ENCODE data around the gene OGN.

The OGN gene

DNA sequence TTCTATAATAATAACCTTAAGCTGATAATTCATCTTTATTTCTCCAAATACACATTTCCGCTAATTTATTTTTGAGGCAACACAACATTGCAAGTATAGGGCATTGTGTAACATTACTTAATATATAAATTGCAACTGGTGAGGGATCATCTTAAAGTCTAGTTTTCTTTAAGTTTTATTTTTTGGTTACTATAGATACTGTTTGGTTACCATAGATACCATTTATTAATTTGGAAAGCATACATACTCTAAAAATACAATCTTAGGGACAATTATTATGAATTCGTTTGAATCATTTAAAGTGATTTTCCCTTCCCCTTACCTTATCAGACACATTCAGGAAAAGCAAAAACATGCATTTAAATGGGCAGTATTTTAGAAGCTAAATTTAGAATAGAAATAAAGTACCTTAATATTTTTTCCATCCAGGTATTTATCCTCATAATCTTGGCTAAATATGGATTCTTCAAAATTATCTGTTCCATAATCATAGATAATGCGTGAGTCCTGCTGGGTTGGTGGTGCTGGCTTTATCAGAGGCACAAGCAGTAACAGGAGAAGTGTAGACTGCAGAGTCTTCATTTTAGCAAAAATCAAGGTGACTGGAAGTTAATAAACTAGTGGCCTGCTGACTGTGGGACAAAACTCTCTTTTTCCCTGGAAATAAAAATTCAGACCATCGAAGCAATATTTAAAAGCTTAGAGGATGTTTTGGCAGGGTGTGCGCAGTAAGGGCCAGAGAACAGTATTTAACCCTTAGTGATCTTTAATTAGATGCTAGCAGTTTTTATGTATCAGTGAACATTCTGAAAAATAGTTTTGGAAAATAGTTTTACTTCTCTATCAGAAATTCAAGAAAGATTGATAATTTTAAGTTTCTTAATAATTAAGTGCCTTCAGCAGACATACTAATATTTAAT is 1.3 kb downstream of the OGN start:
- no peak for DNase-seq

DNA sequence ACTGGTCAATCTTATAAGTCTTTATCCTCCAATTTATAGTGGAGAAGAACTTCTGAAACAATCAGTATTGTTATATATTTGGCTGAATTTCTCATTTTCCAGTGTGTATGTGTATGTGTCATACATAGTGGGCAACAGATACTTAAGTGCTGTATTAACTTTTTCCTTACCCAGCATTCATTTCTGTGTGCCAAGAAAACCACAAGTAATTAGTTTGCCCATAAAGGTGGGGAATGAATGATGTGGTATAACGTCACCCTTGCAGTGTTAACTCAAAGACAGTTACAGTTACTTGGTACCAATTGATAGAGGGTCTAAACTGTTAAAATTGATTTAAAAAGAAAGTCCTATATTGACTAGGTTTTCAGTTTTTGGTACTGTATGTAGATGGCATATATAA is 2.0 kb downstream of the OGN start:
- no peak for DNase-seq

DNA sequence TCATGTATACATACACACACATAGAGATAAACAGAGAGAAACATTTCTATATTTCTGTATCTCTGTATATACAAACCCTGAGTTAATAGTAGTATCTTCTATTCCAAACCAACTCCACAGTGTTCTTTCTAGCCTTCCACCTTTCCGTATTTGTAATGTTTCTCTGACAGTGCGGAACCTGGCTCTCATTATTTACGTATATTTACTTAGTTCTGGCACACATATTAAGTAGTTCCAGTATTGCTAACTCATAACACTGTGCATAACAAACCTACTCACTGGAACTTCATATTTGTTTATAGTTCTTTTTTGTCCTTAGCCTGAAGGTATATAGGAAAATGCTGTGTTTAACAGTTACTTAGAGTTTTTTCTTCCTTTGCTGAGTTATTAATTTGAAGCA is 6.5 kb downstream of the OGN start:
- DNase-seq, result no peak

DNA sequence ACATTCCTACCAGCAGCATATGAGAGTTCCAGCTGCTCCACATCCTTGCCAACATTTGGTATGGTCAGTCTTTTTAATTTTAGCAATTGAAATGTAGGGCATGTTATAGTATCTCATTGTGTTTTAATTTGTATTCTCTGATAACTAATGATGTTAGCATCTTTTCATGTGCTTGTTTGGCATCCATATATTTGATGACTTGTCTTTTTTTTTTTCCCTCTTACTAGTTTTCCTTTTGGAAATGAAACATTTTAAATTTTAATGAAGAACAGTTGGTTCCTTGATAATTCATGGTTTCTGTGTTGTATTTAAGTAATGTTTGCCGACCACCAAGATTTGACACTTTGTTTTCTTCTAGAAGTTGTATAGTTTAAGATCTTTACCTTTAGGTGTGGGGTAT is 8.8 kb downstream of the OGN start:
- no peak for DNase-seq

DNA sequence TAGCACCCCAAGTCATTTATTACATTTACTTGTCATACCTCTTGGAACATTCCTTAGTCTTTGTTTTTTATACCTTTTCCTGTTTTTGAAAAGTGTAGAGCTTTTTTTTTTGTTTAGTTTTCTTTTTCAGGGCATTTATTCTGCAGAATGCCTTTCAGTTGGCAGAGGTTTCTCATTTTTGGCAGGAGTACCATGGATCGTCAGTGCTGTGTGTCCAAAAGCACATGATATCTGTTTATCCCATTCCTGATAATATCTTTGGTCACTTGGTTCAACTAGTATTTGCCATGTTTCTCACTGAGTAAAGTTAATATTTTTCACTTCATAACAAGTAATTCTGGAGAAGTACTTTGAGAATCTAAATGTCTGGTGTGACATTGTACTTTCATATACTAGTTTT is 10.7 kb downstream of the OGN start:
- no peak for DNase-seq

DNA sequence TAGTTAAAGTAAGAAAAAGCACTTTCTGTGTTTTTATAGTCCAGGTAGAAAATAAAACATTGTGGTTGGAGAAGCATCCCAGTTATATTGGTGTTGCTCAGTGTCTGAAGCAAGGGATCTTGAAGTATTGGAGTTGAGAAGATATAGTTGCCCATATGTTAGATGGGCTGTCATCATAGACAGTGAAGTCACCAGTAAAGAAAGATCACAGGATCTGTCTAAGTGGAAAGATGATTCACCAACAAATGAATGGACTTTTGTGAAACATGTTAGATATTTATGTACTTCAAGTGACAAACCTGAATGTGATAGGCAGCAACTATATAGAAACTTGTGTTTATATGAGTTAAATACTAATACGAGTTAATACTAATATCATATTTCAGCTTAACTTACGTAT is 11.7 kb downstream of the OGN start:
- DNase-seq, result no peak

DNA sequence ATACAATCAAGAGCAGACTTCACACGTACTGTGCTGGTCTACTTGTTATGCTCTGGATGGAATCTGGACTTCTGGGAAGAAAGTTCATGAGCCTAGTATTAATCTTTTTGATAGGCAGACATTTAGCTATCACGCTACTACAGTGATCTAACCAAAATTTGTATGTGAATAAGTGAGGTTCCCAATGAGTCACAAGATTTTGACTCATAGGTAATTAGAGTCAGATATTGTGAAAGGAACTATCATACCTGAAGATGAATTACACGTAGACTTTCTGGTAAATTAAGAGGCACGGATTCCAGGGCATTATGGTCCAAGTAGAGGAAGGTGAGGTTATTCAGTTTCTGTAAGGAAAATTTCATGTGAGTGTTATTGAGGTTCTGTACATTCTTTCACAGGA is 18.4 kb downstream of the OGN start:
- DNase-seq, result no peak

DNA sequence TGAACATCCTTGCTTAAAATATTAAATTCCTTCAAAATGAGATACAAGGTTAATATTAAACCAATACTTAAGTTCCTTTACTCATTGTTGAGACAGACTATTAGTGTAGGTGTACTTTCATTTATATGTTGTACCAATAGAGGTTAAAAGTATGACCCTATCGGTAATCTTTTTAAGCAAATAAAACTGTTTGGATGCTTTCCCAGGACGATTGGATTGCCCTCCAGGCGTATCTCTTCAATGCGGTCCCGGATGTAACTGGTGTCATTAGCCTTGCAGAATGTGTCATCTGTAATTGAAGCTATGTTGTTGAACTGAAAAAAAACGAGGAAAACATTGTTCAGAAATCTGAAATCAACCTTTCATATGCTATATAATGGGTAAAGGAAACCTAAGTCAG is 18.9 kb downstream of the OGN start:
- no peak for DNase-seq

DNA sequence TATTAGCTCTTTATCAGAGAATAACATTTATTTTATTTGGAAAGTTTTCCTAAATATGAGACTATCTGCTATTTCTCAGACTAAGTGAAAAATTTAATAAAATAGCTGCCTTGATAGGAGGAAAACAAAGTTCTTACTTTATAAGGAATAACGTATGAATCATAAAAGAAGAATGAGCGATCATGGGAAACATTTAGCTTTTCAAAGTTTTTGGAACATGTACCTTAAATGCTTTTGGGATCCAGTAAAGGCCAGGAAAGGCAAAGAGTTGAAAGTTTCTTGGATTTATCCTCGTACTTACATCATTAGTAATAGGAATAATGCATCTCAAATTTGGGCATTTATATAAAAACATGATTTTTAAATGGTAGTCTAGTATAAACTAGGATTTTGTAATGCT is 19.4 kb downstream of the OGN start:
- DNase-seq, result no peak

DNA sequence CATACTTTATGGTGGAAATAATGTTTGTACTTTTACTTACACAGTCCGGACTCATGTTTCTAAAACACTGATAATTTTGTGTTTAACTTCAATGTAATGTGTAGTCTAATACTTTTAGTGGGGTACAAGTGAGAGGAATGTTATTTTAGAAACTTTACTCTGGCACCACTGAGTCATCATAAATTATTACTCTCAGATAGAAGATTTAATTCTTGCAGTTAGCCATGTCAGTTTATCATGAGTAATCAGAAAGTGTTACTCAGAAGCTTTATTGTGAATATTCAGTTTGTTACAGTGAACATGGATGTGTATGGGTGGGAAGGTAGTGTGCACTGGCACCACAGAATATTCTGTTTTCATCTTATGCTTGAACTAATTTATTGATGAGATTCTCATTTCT is 20.0 kb downstream of the OGN start:
- DNase-seq, result no peak

DNA sequence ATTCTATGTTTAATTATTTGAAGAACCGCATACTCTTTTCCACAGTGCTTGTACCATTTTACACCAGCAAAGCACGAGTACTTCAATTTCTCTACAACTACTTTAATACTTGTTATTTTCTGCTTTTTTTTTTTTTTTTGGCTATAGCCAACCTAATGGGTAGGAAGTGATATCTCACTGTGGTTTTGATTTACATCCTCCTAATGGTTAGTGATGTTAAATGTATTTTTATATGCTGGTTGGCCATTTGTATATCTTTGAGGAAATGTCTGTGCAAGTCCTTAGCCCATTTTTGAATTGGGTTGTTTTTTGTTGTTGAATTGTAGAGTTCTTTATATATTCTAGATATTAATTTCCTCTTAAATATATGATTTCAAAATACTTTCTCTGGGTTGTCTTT is 22.6 kb downstream of the OGN start:
- no peak for DNase-seq

DNA sequence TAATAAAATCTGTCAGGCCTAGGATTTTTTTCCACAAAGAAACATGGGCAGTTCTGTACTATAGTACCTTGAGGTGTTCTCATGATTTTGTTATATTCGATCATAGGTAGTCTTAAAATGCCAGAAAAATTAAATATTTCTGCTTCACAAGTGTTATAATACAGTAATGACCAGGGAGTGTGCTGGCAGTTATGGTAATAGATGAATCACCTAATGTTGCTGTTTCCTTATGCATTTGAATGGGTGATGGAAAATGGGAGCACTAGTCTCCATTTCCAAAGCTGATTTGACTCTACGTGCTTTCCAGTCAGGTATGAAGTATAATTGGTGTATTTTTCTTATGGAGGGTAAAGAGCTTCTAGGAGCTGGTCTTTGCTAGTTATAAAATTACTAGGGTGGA is 23.8 kb downstream of the OGN start:
- no peak for DNase-seq

DNA sequence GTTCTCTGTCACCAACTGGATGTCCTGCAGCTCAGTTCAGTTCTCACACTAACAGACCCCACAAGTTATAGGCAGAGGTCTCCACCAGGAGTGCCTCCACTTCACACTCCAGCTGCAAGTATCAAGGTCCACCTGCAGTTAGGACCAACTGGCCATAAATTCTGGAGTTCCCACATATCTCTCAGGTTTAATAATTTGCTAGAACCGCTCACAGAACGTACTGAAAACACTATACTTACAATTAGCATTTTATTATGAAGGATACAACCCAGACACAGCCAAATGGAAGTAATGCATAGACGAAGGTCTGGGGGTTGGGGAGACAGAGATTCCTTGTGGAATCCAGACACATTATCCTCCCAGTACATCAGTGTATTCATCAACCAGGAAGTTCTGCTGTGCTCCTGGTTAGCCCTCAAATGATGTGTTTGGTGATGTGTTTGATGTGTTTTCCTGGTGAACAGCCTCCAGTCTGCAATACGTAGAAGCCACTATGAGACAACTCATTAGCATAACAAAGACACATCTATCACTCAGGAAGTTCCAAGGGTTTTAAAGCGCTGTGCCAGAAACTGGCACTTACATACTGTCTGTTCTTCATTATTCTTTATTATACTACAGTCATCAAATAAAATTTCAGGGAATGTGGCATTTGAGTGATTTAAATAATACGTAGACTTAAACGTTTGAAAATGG is 25.4 kb downstream of the OGN start:
- DNase-seq, result no peak

DNA sequence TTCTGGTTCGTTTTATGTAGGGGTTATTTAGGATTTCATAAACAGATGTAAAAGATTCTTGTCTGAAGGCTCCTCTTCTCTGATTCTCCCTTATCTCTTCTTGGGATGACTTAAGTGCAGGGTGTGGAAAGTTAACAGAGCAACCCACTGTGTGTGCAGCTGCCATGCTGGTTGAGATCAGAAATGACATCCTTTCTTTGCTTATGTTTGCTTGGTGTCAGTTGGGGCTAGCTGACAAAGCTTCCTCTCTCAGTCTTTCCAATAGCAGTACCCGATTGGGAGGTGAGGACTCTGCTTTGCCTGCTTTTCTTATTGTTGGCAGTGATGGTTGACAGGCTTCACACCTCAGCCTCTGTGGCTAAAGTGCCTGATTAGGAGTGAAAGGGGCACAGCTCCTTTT is 26.5 kb downstream of the OGN start:
- no peak for DNase-seq

DNA sequence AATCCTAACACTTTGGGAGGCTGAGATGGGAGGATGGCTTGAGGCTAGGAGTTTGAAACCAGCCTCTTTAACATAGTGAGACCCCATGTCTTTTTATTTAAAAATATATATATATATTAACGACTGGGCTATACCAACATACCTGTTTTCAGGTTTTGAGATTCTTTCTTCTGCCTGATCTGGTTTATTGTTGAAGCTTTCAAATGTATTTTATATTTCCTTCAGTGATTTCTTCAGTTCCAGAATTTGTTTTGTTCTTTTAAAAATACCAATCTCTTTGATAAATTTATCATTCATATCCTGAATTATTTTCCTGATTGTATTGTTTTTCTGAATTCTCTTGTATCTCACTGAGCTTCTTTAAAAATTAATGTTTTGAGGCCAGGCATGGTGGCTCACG is 31.2 kb downstream of the OGN start:
- DNase-seq, result no peak

DNA sequence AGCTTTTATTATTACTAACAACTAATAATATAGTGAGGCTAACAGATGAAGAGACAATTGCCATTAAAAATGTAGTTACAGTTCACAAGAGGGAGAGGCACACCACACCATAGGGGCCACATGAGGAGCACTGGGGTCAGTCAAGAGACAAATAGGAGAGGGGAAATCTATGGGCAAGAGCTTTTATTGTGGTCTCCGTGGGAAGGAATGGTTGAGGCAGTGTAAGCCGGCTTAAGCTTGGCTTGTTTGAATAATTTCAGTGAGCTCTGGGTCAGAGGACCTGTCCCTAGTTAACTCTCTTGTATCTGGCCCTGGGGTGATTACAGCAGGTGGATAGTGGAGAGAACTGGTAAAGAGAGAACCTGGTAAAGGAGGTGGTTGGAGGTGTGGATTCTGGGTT is 35.3 kb downstream of the OGN start:
- DNase-seq, result no peak

DNA sequence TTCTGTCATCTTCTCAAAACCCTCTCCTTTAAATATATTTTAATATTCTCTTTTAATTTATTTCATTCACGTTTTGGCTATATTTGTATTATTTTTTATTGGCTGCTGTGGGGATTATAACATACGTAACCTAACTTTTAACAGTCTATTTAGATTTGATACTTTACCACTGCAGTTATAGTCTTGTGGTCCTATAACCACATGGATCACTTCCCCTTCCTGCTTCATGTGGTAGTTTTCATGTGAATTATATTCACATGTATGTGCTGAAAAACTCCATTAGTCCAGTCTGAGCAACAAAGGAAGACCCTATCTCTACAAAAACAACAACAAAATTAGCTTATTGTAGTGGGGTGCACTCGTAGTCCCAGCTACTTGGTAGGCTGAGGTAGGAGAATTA is 44.3 kb downstream of the OGN start:
- no peak for DNase-seq

DNA sequence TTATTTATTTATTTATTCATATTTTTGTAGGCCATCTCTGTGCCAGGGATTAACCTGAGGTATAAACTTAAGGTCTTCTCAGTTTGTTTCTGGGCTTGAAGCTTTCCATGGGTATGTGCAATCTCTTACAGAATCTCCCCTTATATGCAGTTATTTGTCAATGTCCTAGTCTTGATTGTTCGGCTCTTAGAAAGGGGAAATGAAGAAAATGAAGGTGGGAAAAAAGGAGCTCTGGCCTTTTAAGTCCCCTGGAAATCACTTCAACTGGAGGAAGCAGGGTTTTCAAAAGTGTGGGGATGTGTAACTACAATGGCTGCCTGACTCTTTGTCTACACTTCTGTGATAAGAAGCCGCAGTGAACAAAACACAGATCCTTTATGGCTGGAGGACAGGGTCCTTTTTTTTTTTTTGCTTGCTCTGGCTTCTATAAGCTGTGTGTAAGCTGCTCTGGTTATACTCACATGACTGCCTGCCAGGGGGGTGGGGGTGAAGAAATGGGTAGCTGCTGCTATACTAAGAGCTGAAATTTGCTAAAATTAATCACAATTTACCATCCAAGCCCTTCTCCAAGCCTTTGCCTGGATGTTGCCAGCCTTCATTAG is 44.9 kb downstream of the OGN start:
- DNase-seq, result no peak

DNA sequence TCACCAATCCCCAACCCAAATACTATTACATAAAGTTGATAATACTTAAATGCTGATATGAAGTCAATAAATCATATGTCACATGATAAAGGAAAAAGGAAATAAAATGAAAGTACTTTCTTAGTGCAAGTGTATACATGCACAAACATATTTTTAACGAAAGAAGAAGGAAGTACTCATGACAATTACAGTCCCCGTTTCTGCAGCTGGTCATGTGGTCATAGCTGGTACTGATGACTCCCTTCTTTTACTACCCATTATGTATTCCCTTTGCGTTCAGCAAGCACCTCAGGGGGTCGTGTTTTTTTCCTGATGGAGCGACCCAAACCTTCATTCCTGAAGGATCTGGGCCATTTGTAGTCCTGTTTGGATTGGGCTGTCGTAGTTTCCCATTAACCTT is 51.3 kb downstream of the OGN start:
- DNase-seq, result no peak

DNA sequence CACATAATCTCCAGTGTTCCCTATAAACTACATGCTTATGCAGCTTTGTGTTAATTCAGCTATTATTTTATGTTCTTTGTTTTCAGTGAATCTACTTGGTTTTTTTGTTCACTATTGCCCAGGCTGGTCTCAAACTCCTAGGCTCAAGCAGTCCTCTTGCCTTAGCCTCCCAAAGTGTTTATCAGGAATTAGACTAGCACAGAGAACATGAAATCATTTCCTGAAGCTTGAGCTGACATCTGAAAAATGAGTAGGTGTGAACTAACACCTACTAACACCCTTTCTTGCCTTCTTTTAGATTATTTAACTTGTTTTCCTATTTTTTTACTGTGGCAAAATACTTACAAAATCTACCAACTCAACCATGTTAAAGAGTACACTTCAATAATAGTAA is 53.6 kb downstream of the OGN start:
- no peak for DNase-seq

DNA sequence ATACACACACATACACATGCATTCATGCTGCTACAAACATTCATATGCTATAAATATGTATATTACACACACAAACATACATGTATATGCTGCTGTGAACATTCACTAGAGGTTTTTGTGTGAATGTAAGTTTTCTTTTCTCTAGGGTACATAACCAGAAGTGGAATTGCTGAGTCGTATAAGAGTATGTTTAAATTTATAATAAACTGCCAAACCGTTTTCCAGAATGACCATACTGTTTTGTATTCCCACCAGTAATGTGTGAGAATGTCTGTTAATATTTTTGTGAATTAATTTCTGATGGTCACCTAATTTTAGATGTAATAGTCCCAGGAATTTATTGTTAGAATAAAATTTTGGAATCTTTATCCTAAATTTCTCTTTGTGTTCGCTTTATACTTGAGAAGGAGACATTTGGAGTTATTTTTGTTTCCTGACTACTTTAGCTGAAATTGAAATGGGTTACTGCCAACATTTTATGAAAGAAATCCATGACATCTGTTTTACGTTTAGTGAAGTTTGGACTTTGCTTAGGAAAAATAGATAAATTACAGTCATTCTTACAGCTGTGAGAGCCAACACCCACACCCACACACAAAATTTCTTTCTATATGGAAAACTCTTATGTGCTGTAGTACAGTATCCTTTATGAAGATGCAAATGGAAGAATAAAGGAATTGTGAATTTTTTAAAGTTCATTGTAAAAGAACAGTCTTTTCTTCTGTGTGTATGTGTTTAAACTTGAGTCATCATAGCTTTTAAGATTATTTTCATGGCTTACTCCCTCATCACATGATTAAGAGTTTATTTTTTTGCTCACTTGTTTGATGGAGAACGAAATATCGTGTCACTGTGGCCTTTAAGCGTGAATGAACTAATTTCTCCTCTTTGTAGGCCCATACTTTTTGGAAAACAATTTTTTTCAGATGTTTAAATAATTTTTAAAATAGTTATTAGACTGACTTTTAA is 54.3 kb downstream of the OGN start:
- no peak for DNase-seq

DNA sequence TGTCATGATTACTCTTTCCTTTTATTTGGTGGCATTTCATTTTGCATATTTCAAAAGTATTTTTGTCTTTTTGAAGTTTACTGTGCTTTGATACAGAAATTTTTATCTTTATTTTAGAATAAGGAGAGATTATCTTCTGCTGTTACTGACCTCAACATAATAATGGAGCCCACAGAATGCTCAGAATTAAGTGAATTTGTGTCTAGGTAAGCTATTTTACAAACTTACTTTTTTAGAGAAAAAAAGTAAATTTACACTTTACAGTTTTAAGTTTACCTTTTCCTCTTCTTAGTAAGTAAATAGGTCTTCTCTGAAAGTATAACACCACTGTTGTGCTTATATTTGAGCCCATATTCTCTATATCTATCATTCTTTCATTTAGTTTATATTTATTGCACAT is 58.8 kb downstream of the OGN start:
- DNase-seq, result no peak
